Lung microvascular endothelial cell (primary cell): ENCODE results near the gene PSENEN. TPM values are rescaled to one million over a fixed set of nuclear protein-coding genes. Genes with fewer than 3 reads are reported as not detected.
"Not testable (repeated sequence)": the region's sequence is repeated elsewhere in the genome, so short reads cannot be mapped to it uniquely, and the experiment has no call there.

Experiments used
- DNase-seq, 2 donors: peaks; one replicate each; pipeline versions ENCODE4 v3.0.0 to v3.0.0-alpha.2; 2010; ENCODE audit warnings: low read depth in 2 of 2
- total RNA-seq: library from RNA; depleted of rRNA; stranded (reverse); fragments of >200 nt; gene quantifications from 2 replicates; pipeline ENCODE4 v1.2.1, GENCODE V29; 2014

The PSENEN gene
- total RNA-seq, 1 donor from 2014 or later = 16.5 TPM

- no peak for DNase-seq
Measured at GRCh38 chr19:35788205-35788960, 42.9 kb downstream of the PSENEN start.

DNA sequence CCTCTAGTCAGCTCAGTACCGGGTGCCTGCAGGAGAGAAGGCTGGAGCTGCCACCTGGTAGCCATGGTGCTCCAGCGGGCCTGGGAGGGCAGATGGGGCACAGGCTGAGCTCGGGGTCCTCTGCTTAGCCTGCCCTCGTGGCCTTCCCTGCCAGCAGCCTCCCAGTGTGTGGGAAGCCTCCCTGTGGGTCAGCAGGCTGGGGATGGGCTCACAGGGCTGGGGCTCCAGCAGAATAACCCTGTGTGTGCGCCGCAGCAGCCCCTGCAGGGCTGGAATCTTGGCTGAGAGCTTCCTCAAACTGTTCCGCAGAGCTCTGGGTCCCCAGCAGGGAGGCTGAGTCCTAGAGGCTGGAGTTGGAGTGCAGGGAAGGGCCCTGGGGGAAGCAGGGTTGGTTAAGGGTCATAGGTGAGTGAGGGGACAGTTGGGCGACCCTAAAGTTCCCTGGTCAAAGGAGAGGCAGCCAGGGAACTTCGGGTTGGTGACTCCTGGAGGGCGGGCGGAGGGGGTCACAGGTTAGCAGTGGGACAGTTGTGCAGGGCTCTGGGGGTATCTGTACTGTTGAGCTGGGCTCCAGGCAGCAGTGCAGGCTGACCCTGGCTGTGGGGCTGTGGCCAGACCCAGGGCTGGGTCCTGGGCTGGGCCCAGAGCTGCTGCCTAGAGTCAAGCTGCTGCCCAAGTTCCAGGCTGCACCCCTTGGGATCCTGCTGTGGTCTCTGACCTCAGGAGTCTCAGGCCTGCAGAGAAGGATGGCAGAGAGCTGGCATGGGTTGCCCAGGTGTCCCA, 43.9 kb downstream of the PSENEN start:
- DNase-seq = no peak

GRCh38 chr19:35789978-35790944, 44.8 kb downstream of the PSENEN start:
- DNase-seq = no peak

DNA sequence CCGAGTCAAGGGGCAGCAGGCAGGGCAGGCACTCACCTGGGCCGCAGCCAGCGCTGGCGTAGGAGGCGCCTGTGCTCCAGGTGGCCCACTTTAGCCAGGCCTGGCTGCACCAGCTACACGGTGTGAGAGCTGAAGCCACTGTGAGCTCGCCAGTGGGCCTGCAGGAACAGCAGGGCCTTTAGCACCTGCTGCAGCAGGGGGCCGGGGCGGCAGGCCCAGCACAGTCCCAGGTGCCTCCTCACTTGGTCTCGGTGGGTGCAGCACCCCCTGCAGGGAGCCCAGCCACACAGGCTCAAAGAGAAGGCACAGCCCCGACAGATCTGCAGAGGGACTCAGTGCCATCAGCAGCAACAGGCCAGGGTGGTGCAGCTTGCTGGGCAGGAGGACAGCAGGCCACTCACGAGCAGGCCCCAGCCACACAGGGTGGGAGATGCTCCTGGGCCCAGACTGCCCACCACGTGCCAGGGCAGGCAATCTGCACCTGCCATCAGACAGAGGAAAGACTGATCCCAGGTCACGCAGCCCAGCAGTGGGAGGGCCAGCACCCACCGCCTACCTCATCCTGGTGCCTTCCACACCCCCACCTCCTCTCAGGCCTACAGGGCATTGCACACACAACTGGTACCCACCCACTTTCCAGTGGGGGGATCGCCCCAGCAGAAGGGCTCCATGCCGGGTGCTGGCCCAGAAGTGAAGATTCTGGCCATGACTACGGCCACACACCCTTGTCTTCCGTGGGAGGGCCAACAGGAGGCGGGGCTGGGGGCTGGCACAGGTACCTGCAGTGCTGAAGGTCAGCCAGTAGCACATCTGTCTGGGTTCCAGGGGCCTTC, 45.7 kb downstream of the PSENEN start:
- no peak for DNase-seq

GRCh38 chr19:35791814-35792279, 46.4 kb downstream of the PSENEN start:
- DNase-seq = no peak

DNA sequence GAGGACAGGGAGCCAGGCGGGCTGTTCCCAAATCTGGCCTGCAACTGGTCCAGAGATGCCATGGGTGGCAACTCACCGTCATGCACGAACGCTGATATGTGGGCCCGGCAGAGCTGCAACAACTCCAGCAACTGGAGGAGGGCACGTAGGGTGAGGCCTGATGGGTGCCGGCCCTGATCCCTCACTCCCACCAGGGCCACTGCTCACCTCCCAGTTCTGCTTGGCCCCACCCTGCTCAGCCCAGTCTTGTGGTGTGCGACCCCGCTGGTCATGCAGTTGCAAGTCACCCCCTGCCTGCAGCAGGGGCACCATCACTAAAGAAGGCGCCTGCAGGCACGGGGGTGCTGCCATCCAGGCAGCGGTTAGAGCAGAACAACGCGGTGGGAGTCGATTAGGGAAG, 46.9 kb downstream of the PSENEN start:
- DNase-seq = no peak

- DNase-seq = no peak
Measured at GRCh38 chr19:35792888-35793287, 47.4 kb downstream of the PSENEN start.

GRCh38 chr19:35793381-35794165, 48.1 kb downstream of the PSENEN start:
- DNase-seq = no peak

DNA sequence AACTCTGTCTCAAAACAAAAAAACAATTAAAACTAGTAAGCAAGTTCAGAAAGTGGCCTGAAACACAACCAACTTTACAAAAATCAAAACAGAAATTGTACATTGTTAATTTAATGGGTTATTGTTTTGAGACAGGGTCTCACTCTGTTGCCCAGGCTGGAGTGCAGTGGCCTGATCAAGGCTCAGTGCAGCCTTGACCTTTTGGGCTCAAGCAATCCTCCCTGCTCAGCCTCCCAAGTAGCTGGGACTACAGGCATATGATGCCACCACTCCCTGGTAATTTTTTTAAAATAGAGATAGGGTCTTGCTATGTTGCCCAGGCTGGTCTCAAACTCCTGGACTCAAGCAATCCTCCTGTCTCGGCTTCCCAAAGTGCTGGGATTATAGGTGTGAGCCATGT, 50.1 kb downstream of the PSENEN start:
- not testable (repeated sequence) for DNase-seq

Other genes with a start within 250 kb of the PSENEN start
- gene DMKN, start 232.0 kb upstream of the PSENEN start, total RNA-seq = not detected in 2 replicates
- not detected in 2 replicates for gene SBSN, start 217.3 kb upstream of the PSENEN start, total RNA-seq
- not detected in 2 replicates for gene GAPDHS, start 212.2 kb upstream of the PSENEN start, total RNA-seq
- 51.4 and 75.2 TPM in 2 replicates for gene TMEM147, start 200.0 kb upstream of the PSENEN start, total RNA-seq
- gene ATP4A, start 182.0 kb upstream of the PSENEN start, total RNA-seq = not detected in 2 replicates
- gene PMIS2, start 159.5 kb upstream of the PSENEN start, total RNA-seq = not detected in 2 replicates
- gene HAUS5, start 132.9 kb upstream of the PSENEN start, total RNA-seq = 3.4 and 3.9 TPM in 2 replicates
- 22.2 and 25.6 TPM in 2 replicates for gene RBM42, start 116.6 kb upstream of the PSENEN start, total RNA-seq
- 0.20 and 0.44 TPM in 2 replicates for gene ETV2, start 103.9 kb upstream of the PSENEN start, total RNA-seq
- gene COX6B1, start 97.3 kb upstream of the PSENEN start, total RNA-seq = 287 and 398 TPM in 2 replicates
- not detected in 2 replicates for gene UPK1A, start 79.1 kb upstream of the PSENEN start, total RNA-seq
- gene ZBTB32, start 41.1 kb upstream of the PSENEN start, total RNA-seq = not detected in 2 replicates
- 3.1 and 4.0 TPM in 2 replicates for gene KMT2B, start 27.6 kb upstream of the PSENEN start, total RNA-seq
- 0.20 and 1.1 TPM in 2 replicates for gene IGFLR1, start 3.2 kb upstream of the PSENEN start, total RNA-seq
- 1.1 and 4.0 TPM in 2 replicates for gene U2AF1L4, start 233 bp upstream of the PSENEN start, total RNA-seq
- gene LIN37, start 2.9 kb downstream of the PSENEN start, total RNA-seq = 2.4 and 5.0 TPM in 2 replicates
- gene HSPB6, start 11.4 kb downstream of the PSENEN start, total RNA-seq = 0.20 and 0.22 TPM in 2 replicates
- gene PROSER3, start 12.5 kb downstream of the PSENEN start, total RNA-seq = 1.3 and 1.4 TPM in 2 replicates
- gene ARHGAP33, start 29.9 kb downstream of the PSENEN start, total RNA-seq = 0.44 and 1.2 TPM in 2 replicates
- gene PRODH2, start 67.2 kb downstream of the PSENEN start, total RNA-seq = not detected in 2 replicates
- not detected in 2 replicates for gene NPHS1, start 106.9 kb downstream of the PSENEN start, total RNA-seq
- gene KIRREL2, start 111.3 kb downstream of the PSENEN start, total RNA-seq = not detected in 2 replicates
- 1.2 and 2.2 TPM in 2 replicates for gene APLP1, start 122.9 kb downstream of the PSENEN start, total RNA-seq
- gene NFKBID, start 154.9 kb downstream of the PSENEN start, total RNA-seq = 1.3 and 3.8 TPM in 2 replicates
- gene HCST, start 156.9 kb downstream of the PSENEN start, total RNA-seq = 0.22 and 0.40 TPM in 2 replicates
- gene TYROBP, start 162.6 kb downstream of the PSENEN start, total RNA-seq = not detected in 2 replicates
- 1.3 and 2.0 TPM in 2 replicates for gene LRFN3, start 190.7 kb downstream of the PSENEN start, total RNA-seq
- gene SDHAF1, start 249.5 kb downstream of the PSENEN start, total RNA-seq = 8.7 and 10.7 TPM in 2 replicates